ENCODE measurements around the gene ZSCAN5C. TPM values are rescaled to one million over a fixed set of nuclear protein-coding genes. Genes with fewer than 3 reads are reported as not detected.
A peak's percentile ranks its signal among the peaks of the same experiment; 100 is the strongest.
"Not testable (repeated sequence)": the region's sequence is repeated elsewhere in the genome, so short reads cannot be mapped to it uniquely, and the experiment has no call there.

The ZSCAN5C gene
- total and polyA plus RNA-seq, 4 donors = not detected

- WGBS, 2 donors = 88 to 89% methylated on average over 10 of the region's 10 CpGs
- Histone ChIP-seq H3K4me3 (no peak overlapping the region), H3K4me1 (ENCODE audit: control insufficient read depth in 5 of 5, insufficient read depth in 5 of 5, low read length in 5 of 5) (peaks cover 0 to 4% (median 0%) of the 10 kb centered on the region in 5 donors), H3K27me3 (ENCODE audit: control insufficient read depth in 3 of 3, insufficient read depth in 3 of 3, low read length in 2 of 3) (no peaks in the 10 kb centered on the region), H3K36me3 (ENCODE audit: control insufficient read depth in 4 of 4, insufficient read depth in 4 of 4, low read length in 4 of 4) (peaks cover 0 to 8% (median 2%) of the 10 kb centered on the region in 4 donors), H3K9me3 (ENCODE audit: control insufficient read depth in 4 of 4, insufficient read depth in 3 of 4, low read length in 3 of 4) (no peaks in the 10 kb centered on the region), H3K9ac (ENCODE audit: insufficient read depth in 1 of 2, low read length in 2 of 2) (no peak overlapping the region), H3K27ac (ENCODE audit: low read depth in 1 of 2, low read length in 1 of 2) (no peak overlapping the region)
- TF ChIP-seq, protein P1, sequence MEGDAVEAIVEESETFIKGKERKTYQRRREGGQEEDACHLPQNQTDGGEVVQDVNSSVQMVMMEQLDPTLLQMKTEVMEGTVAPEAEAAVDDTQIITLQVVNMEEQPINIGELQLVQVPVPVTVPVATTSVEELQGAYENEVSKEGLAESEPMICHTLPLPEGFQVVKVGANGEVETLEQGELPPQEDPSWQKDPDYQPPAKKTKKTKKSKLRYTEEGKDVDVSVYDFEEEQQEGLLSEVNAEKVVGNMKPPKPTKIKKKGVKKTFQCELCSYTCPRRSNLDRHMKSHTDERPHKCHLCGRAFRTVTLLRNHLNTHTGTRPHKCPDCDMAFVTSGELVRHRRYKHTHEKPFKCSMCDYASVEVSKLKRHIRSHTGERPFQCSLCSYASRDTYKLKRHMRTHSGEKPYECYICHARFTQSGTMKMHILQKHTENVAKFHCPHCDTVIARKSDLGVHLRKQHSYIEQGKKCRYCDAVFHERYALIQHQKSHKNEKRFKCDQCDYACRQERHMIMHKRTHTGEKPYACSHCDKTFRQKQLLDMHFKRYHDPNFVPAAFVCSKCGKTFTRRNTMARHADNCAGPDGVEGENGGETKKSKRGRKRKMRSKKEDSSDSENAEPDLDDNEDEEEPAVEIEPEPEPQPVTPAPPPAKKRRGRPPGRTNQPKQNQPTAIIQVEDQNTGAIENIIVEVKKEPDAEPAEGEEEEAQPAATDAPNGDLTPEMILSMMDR (IDR thresholded peaks at IDR 0.05; ENCODE audit: control extremely low read depth, extremely low read depth) = no peak
- DNase-seq (no peak), ATAC-seq (ENCODE audit: insufficient read depth, low FRiP score) (no peak)
These were observed 16.9 kb downstream of the ZSCAN5C start for GRCh38 chr19:56218961-56219360.

DNA sequence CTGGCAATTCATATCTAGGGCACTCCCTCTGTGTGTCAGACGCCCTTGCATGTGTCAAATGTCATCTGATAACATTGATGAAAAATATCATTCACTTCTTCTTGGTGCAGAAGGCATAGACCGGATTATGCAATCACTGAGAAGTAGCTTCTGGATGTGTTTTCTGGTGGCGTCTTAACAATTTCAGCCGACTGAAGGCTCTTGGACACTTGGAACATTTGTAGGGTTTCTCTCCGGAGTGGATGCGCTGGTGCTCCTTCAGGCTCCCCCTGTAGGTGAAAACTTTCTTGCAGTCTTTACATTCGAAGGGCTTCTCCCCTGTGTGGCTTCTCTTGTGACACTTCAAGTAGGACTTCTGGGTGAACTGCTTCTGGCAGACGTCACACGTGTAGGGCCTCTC is 19.4 kb downstream of the ZSCAN5C start:
- not testable (repeated sequence) for H3K36me3 ChIP-seq (ENCODE audit: control insufficient read depth in 4 of 4, insufficient read depth in 4 of 4, low read length in 4 of 4); H3K27me3 ChIP-seq (ENCODE audit: control insufficient read depth in 3 of 3, insufficient read depth in 3 of 3, low read length in 2 of 3); H3K4me1 ChIP-seq (ENCODE audit: control insufficient read depth in 5 of 5, insufficient read depth in 5 of 5, low read length in 5 of 5); H3K27ac ChIP-seq (ENCODE audit: low read depth in 1 of 2, low read length in 1 of 2); H3K4me3 ChIP-seq; ATAC-seq (ENCODE audit: insufficient read depth, low FRiP score); H3K9ac ChIP-seq (ENCODE audit: insufficient read depth in 1 of 2, low read length in 2 of 2); H3K9me3 ChIP-seq (ENCODE audit: control insufficient read depth in 4 of 4, insufficient read depth in 3 of 4, low read length in 3 of 4)
- 56 to 64% methylated on average over 9 of the region's 9 CpGs for WGBS, 2 donors
- DNase-seq = peak in 2 of 3 donors; percentile 18 to 36

- H3K4me1 ChIP-seq (ENCODE audit: control insufficient read depth in 5 of 5, insufficient read depth in 5 of 5, low read length in 5 of 5) = peaks cover 0 to 4% (median 0%) of the 10 kb centered on the region in 5 donors
- no peak overlapping the region for H3K27ac ChIP-seq (ENCODE audit: low read depth in 1 of 2, low read length in 1 of 2)
- H3K36me3 ChIP-seq (ENCODE audit: control insufficient read depth in 4 of 4, insufficient read depth in 4 of 4, low read length in 4 of 4) = peaks cover 0 to 8% (median 2%) of the 10 kb centered on the region in 4 donors
- no peaks in the 10 kb centered on the region for H3K9me3 ChIP-seq (ENCODE audit: control insufficient read depth in 4 of 4, insufficient read depth in 3 of 4, low read length in 3 of 4)
- no peak overlapping the region for H3K9ac ChIP-seq (ENCODE audit: insufficient read depth in 1 of 2, low read length in 2 of 2)
- WGBS, 2 donors = 93 to 96% methylated on average over 14 of the region's 14 CpGs
- H3K27me3 ChIP-seq (ENCODE audit: control insufficient read depth in 3 of 3, insufficient read depth in 3 of 3, low read length in 2 of 3) = no peaks in the 10 kb centered on the region
- ATAC-seq (ENCODE audit: insufficient read depth, low FRiP score) = no peak
- H3K4me3 ChIP-seq = no peak overlapping the region
- TF ChIP-seq, protein P1 (IDR thresholded peaks at IDR 0.05; ENCODE audit: control extremely low read depth, extremely low read depth) = no peak
- no peak for DNase-seq
These were observed 19.8 kb downstream of the ZSCAN5C start for GRCh38 chr19:56221851-56222250.

- WGBS, 2 donors = 82 to 87% methylated on average over 6 of the region's 6 CpGs
- H3K4me1 ChIP-seq (ENCODE audit: control insufficient read depth in 5 of 5, insufficient read depth in 5 of 5, low read length in 5 of 5) = no peaks in the 10 kb centered on the region
- H3K27me3 ChIP-seq (ENCODE audit: control insufficient read depth in 3 of 3, insufficient read depth in 3 of 3, low read length in 2 of 3) = no peaks in the 10 kb centered on the region
- H3K36me3 ChIP-seq (ENCODE audit: control insufficient read depth in 4 of 4, insufficient read depth in 4 of 4, low read length in 4 of 4) = peaks cover 0 to 8% (median 2%) of the 10 kb centered on the region in 4 donors
- H3K4me3 ChIP-seq = no peak overlapping the region
- no peak overlapping the region for H3K27ac ChIP-seq (ENCODE audit: low read depth in 1 of 2, low read length in 1 of 2)
- no peak overlapping the region for H3K9ac ChIP-seq (ENCODE audit: insufficient read depth in 1 of 2, low read length in 2 of 2)
- ATAC-seq (ENCODE audit: insufficient read depth, low FRiP score) (no peak), DNase-seq (no peak)
- TF ChIP-seq, protein P1 (IDR thresholded peaks at IDR 0.05; ENCODE audit: control extremely low read depth, extremely low read depth) = no peak
- H3K9me3 ChIP-seq (ENCODE audit: control insufficient read depth in 4 of 4, insufficient read depth in 3 of 4, low read length in 3 of 4) = no peaks in the 10 kb centered on the region
These were observed 20.8 kb downstream of the ZSCAN5C start for GRCh38 chr19:56222901-56223300.
